SU-DHL-6 (cell line): ENCODE data around the gene PADI2.

Experiments
- H2AFZ ChIP-seq: fragments of 200-600 bp; sonication (generic); 2 replicates; pipeline ENCODE4 v1.6.1; 2014; ENCODE audit warnings: low read depth, mild to moderate bottlenecking, moderate library complexity, mixed read lengths, antibody characterized with exemption, low read length; ENCODE audit not compliant: severe bottlenecking
- H3F3A ChIP-seq: fragments of 200-600 bp; shearing (Covaris generic); 2 replicates; pipeline ENCODE4 v1.6.0; 2016; ENCODE audit warnings: antibody characterized with exemption, mild to moderate bottlenecking; ENCODE audit not compliant: insufficient read depth
- H3K27ac ChIP-seq: fragments of 200-600 bp; sonication (generic); 2 replicates; pipeline ENCODE4 v1.5.1; 2016; ENCODE audit warnings: low read depth, mild to moderate bottlenecking, low read length, moderate library complexity, mixed read lengths
- H3K27me3 ChIP-seq: fragments of 200-600 bp; sonication (generic), shearing (Covaris generic); 2 replicates; pipeline ENCODE4 v1.6.0; 2014; ENCODE audit warnings: mild to moderate bottlenecking, low read length
- H3K36me3 ChIP-seq: fragments of 200-600 bp; sonication (generic); 2 replicates; pipeline ENCODE4 v1.6.1; 2014; ENCODE audit warnings: mild to moderate bottlenecking, low read length, mixed read lengths
- H3K4me2 ChIP-seq: fragments of 300-600, 200-600 bp; shearing (Covaris generic), sonication (generic); 2 replicates; pipeline ENCODE4 v1.6.0; 2014; ENCODE audit warnings: low read length, low read depth, mild to moderate bottlenecking; ENCODE audit not compliant: poor library complexity, severe bottlenecking
- H3K4me3 ChIP-seq: fragments of 200-600 bp; sonication (generic); 2 replicates; pipeline ENCODE4 v1.5.1; 2014; ENCODE audit warnings: antibody characterized with exemption, low read length, mild to moderate bottlenecking, mixed read lengths; ENCODE audit not compliant: insufficient read depth, poor library complexity, severe bottlenecking
- H3K79me2 ChIP-seq: fragments of 200-600 bp; sonication (generic); 2 replicates; pipeline ENCODE4 v1.6.1; 2014; ENCODE audit warnings: mild to moderate bottlenecking, low read length, moderate library complexity; ENCODE audit not compliant: insufficient read depth
- H3K9ac ChIP-seq: fragments of 200-600 bp; sonication (generic); 2 replicates; pipeline ENCODE4 v1.7.0; 2014; ENCODE audit warnings: mild to moderate bottlenecking, low read length
- H3K9me2 ChIP-seq: fragments of 200-600 bp; sonication (generic); replicated peaks from 2 replicates; pipeline ENCODE4 v1.6.1; 2014; ENCODE audit warnings: low read length; ENCODE audit not compliant: insufficient read depth
- H3K9me3 ChIP-seq: fragments of 200-600 bp; sonication (generic); 2 replicates; pipeline ENCODE4 v1.6.1; 2014; ENCODE audit warnings: low read length, mixed read lengths; ENCODE audit not compliant: insufficient read depth
- H4K20me1 ChIP-seq: fragments of 200-600 bp; sonication (generic); 2 replicates; pipeline ENCODE4 v1.6.1; 2014; ENCODE audit warnings: low read depth, mild to moderate bottlenecking, antibody characterized with exemption, low read length, moderate library complexity, mixed read lengths
- EZH2phosphoT487 ChIP-seq: fragments of 200-600 bp; sonication (generic), shearing (Covaris generic); conservative IDR thresholded peaks from 2 replicates; pipeline ENCODE4 v1.6.1; 2018; ENCODE audit warnings: mild to moderate bottlenecking, antibody characterized with exemption, low read length, moderate library complexity, mixed read lengths
- TF ChIP-seq, protein P1 (sequence below): fragments of 200-600 bp; sonication (generic); IDR thresholded peaks from one replicate; pipeline ENCODE4 v1.5.1; 2017; ENCODE audit warnings: antibody characterized with exemption, mild to moderate bottlenecking, low read length, moderate library complexity; ENCODE audit not compliant: insufficient read depth, poor library complexity, severe bottlenecking

Gene PADI2

DNA sequence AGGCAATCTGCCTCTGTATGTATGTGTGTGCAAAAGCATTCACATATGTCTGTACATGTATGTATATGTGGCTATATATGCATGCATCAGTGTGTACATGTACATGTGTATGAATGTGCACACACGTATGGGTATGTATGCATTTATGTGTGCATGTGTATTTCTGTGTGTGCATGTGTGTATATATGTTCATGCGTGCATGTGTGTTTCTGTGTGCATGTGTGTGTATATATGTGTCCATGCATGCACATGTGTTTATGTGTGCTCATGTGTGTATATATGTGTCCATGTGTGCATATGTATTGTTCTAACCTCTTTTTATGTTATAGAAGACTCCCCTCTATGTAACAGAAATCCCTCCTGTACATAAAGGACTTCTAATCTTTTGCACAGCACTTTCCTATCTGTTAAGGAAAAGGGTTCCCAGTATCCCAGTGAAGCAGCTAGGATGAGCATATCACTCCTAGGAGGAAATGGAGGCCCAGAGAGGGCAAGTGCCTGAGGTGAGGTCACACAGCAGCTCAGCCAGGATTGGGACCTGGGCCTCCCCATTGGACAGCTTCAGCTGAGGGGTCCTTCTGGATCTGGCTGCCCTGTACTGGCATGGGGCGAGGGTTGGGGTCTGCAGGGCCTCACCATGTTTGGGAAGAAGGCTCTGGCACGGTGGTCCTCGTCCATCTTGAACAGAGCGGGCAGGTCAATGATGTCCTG is 49.6 kb downstream of the PADI2 start:
- H3F3A ChIP-seq: no peaks in the 10 kb centered on the region
- peaks cover 9% of the 10 kb centered on the region; the same call in 1 of the 2 replicates for H3K9me3 ChIP-seq
- TF ChIP-seq EZH2phosphoT487: no peak
- TF ChIP-seq, protein P1, sequence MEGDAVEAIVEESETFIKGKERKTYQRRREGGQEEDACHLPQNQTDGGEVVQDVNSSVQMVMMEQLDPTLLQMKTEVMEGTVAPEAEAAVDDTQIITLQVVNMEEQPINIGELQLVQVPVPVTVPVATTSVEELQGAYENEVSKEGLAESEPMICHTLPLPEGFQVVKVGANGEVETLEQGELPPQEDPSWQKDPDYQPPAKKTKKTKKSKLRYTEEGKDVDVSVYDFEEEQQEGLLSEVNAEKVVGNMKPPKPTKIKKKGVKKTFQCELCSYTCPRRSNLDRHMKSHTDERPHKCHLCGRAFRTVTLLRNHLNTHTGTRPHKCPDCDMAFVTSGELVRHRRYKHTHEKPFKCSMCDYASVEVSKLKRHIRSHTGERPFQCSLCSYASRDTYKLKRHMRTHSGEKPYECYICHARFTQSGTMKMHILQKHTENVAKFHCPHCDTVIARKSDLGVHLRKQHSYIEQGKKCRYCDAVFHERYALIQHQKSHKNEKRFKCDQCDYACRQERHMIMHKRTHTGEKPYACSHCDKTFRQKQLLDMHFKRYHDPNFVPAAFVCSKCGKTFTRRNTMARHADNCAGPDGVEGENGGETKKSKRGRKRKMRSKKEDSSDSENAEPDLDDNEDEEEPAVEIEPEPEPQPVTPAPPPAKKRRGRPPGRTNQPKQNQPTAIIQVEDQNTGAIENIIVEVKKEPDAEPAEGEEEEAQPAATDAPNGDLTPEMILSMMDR: no peak
- no peak overlapping the region for H3K4me3 ChIP-seq
- no peaks in the 10 kb centered on the region for H3K36me3 ChIP-seq
- H3K9ac ChIP-seq: no peak overlapping the region
- H3K27me3 ChIP-seq: no peaks in the 10 kb centered on the region
- H4K20me1 ChIP-seq: no peaks in the 10 kb centered on the region
- no peaks in the 10 kb centered on the region for H3K79me2 ChIP-seq
- H2AFZ ChIP-seq: no peak overlapping the region
- H3K9me2 ChIP-seq: no peaks in the 10 kb centered on the region
- no peak overlapping the region for H3K27ac ChIP-seq
- H3K4me2 ChIP-seq: no peak overlapping the region

DNA sequence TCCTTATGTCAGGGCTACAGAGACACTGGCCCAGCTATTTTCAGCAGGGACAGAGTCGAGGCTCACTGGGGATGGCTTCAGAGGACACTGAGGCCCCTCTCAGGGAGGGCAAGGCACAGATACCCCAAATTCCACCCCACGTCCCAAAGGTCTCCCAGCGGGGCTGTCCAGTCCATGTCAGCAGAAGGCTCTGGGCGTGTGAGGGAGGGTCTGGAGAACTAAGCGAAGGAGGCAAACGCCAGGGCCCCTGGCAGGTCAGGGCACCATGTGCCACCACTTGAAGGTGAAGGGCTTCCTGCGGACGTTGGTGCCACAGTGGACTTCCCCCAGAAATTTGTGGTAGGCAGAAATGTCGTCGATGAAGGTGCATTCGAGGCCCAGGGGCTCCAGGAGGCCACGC is 50.5 kb downstream of the PADI2 start:
- Histone ChIP-seq H3F3A (no peaks in the 10 kb centered on the region), H3K36me3 (no peaks in the 10 kb centered on the region), H3K4me3 (no peak overlapping the region), H3K27me3 (no peaks in the 10 kb centered on the region), H2AFZ (no peak overlapping the region), H3K9me3 (peaks cover 9% of the 10 kb centered on the region; the same call in 1 of the 2 replicates), H3K9me2 (no peaks in the 10 kb centered on the region), H4K20me1 (no peaks in the 10 kb centered on the region), H3K4me2 (no peak overlapping the region), H3K79me2 (no peaks in the 10 kb centered on the region), H3K27ac (no peak overlapping the region), H3K9ac (no peak overlapping the region)
- TF ChIP-seq EZH2phosphoT487: no peak
- TF ChIP-seq, protein P1: no peak

DNA sequence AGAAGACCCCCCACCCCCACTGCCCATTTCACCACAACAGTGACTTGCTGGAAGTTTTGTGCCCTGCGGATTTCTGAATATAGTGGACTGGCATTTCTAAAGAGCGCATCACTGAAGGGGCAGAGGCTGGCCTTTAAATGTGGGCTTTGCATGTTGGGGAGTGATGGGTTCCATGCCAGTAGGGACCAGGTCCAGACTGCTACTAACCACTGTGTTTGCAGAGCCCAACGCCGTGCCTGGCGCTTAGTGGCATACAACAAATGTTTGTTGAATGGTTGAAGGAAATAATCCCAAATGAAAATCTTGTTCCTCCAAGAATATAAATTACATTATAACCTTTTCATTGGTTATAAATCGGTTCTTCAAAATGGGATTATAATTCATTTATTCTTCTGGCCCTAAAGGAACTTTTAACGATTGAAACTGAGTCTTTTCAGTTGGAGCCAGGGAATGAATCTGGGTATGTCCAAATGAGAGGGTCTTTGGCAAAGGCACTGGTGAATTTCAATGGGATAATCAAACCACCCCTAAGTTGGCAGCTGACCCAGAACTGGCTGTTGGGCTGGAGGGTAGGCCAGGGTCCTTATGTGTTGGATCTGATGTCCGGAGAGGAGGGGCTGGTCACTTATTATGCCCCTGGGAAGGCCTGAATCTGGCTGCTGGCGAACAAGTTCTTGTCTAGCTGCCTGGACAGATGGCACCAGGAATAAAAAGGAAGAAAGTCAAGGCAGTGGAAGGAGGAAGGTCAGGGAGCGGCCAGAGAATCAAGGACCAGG is 51.6 kb downstream of the PADI2 start:
- no peaks in the 10 kb centered on the region for H3K79me2 ChIP-seq
- H3K27ac ChIP-seq: no peak overlapping the region
- H3K9ac ChIP-seq: no peak overlapping the region
- no peaks in the 10 kb centered on the region for H3K27me3 ChIP-seq
- H3K9me3 ChIP-seq: peaks cover 9% of the 10 kb centered on the region; the same call in 1 of the 2 replicates
- no peaks in the 10 kb centered on the region for H3K9me2 ChIP-seq
- H3K36me3 ChIP-seq: no peaks in the 10 kb centered on the region
- H2AFZ ChIP-seq: no peak overlapping the region
- H3K4me2 ChIP-seq: no peak overlapping the region
- no peaks in the 10 kb centered on the region for H3F3A ChIP-seq
- TF ChIP-seq, protein P1: no peak
- no peak for TF ChIP-seq EZH2phosphoT487
- H4K20me1 ChIP-seq: no peaks in the 10 kb centered on the region
- no peak overlapping the region for H3K4me3 ChIP-seq
